HL-60 (cell line): ENCODE data around the gene AKT1.

Source experiments
- DNase-seq, 2 experiments: peaks; one replicate each; pipeline ENCODE4 v3.0.0-alpha.2; 2010 to 2020; ENCODE audit warnings: low read depth in 1 of 2, low spot score in 1 of 2
- H3K27ac ChIP-seq: fragments of 250-450 bp; sonication (Bioruptor Pico); replicated peaks from 2 replicates; pipeline ENCODE4 v1.5.1; 2020; ENCODE audit warnings: mild to moderate bottlenecking, moderate library complexity
- H3K27me3 ChIP-seq: fragments of 250-450 bp; sonication (Bioruptor Pico); 2 replicates; pipeline ENCODE4 v1.5.1; 2021; ENCODE audit warnings: mild to moderate bottlenecking, moderate library complexity; ENCODE audit not compliant: insufficient read depth, poor library complexity, severe bottlenecking
- H3K4me3 ChIP-seq: replicated peaks from 2 replicates; pipeline ENCODE4 v1.5.1; 2011; ENCODE audit warnings: mild to moderate bottlenecking, control low read depth, low read length; ENCODE audit not compliant: insufficient read depth
- GABPA ChIP-seq: IDR thresholded peaks from 2 replicates; pipeline ENCODE4 v1.6.1; 2012; ENCODE audit warnings: low read depth
- POLR2AphosphoS5 ChIP-seq: IDR thresholded peaks from 2 replicates; pipeline ENCODE4 v1.6.1; 2012; ENCODE audit warnings: low read depth
- SPI1 ChIP-seq: IDR thresholded peaks from 2 replicates; pipeline ENCODE4 v1.6.1; 2012; ENCODE audit warnings: low read depth, mild to moderate bottlenecking, borderline replicate concordance
- TF ChIP-seq, protein P1 (sequence below): IDR thresholded peaks from one replicate; pipeline ENCODE4 v1.5.1; 2011; ENCODE audit warnings: low read length, control low read depth, inconsistent platforms; ENCODE audit not compliant: insufficient read depth
- TF ChIP-seq, protein P2 (sequence below): IDR thresholded peaks from 2 replicates; pipeline ENCODE4 v1.6.1; 2012; ENCODE audit warnings: low read depth; ENCODE audit not compliant: insufficient replicate concordance

AKT1 gene

DNA sequence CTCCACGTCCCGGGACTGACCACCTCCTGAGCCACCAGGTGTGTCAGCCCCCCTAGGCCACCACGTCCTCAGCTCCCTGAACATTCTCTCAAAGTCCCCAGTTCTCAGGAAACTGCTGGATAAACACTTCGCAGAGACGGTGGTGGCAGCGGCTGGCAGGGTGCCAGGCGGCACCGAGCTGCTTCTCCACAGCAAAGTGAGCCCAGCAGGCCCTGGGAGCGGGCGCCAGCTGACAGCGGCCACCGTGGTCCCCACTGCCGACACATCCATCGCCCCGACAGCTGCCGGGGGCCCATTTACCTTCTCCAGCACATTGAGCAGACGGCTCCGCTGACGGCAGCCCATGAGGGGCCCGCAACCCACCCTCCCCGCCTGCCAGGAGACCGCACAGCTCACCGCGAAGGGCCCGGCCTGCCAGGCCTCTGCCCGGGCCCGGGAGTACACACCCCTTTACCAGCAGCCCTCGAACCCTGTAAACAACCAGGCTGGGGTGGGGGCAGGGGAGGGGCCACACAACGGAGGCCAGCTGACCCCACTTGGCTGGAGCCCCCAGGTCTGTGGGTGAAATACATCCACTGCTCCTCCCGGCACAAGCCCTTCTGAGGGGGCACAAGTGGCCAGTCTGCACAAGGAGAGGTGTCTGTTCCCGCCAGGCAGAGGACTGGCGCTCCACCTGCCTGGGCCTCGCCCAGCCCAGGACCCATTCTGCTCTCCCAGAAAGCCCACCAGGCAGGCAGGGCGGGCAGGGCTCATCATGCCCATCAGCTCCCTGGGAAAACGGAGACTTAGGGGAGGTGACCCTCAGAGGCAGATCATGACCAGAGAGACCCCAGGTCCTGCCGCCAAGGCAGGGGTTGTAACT, 10.5 kb downstream of the AKT1 start:
- no peak overlapping the region for H3K27ac ChIP-seq

DNA sequence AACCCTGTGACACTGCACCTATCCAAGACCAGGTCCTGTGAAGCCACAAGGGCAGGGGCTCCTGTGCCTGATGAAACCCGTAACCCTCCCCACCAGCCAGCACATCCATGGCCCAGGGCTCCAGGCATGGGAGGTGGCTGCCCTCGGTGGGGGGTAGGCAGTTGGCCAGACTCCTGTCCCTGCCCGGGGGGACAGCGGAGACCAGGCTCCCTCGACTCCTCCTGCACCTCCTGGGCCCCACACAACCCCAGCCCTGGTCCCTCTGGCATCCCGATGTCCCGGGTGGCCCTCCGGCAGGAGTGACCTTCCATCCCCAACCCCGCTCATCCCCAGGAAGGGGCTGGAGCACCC, 11.4 kb downstream of the AKT1 start:
- Histone ChIP-seq H3K27me3 (no peaks in the 10 kb centered on the region), H3K4me3 (no peak overlapping the region), H3K27ac (no peak overlapping the region)
- no peak for DNase-seq
- TF ChIP-seq, protein P1, sequence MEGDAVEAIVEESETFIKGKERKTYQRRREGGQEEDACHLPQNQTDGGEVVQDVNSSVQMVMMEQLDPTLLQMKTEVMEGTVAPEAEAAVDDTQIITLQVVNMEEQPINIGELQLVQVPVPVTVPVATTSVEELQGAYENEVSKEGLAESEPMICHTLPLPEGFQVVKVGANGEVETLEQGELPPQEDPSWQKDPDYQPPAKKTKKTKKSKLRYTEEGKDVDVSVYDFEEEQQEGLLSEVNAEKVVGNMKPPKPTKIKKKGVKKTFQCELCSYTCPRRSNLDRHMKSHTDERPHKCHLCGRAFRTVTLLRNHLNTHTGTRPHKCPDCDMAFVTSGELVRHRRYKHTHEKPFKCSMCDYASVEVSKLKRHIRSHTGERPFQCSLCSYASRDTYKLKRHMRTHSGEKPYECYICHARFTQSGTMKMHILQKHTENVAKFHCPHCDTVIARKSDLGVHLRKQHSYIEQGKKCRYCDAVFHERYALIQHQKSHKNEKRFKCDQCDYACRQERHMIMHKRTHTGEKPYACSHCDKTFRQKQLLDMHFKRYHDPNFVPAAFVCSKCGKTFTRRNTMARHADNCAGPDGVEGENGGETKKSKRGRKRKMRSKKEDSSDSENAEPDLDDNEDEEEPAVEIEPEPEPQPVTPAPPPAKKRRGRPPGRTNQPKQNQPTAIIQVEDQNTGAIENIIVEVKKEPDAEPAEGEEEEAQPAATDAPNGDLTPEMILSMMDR: no peak
- TF ChIP-seq, protein P2, sequence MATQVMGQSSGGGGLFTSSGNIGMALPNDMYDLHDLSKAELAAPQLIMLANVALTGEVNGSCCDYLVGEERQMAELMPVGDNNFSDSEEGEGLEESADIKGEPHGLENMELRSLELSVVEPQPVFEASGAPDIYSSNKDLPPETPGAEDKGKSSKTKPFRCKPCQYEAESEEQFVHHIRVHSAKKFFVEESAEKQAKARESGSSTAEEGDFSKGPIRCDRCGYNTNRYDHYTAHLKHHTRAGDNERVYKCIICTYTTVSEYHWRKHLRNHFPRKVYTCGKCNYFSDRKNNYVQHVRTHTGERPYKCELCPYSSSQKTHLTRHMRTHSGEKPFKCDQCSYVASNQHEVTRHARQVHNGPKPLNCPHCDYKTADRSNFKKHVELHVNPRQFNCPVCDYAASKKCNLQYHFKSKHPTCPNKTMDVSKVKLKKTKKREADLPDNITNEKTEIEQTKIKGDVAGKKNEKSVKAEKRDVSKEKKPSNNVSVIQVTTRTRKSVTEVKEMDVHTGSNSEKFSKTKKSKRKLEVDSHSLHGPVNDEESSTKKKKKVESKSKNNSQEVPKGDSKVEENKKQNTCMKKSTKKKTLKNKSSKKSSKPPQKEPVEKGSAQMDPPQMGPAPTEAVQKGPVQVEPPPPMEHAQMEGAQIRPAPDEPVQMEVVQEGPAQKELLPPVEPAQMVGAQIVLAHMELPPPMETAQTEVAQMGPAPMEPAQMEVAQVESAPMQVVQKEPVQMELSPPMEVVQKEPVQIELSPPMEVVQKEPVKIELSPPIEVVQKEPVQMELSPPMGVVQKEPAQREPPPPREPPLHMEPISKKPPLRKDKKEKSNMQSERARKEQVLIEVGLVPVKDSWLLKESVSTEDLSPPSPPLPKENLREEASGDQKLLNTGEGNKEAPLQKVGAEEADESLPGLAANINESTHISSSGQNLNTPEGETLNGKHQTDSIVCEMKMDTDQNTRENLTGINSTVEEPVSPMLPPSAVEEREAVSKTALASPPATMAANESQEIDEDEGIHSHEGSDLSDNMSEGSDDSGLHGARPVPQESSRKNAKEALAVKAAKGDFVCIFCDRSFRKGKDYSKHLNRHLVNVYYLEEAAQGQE: no peak
- TF ChIP-seq POLR2AphosphoS5 (no peak), SPI1 (no peak), GABPA (no peak)

More for the DNA sequence above, 10.5 kb downstream of the AKT1 start:
- TF ChIP-seq, protein P1: no peak
- TF ChIP-seq, protein P2: no peak
- no peak for TF ChIP-seq GABPA
- TF ChIP-seq POLR2AphosphoS5: no peak
- no peak for DNase-seq
- H3K4me3 ChIP-seq: no peak overlapping the region
- H3K27me3 ChIP-seq: no peaks in the 10 kb centered on the region

DNA sequence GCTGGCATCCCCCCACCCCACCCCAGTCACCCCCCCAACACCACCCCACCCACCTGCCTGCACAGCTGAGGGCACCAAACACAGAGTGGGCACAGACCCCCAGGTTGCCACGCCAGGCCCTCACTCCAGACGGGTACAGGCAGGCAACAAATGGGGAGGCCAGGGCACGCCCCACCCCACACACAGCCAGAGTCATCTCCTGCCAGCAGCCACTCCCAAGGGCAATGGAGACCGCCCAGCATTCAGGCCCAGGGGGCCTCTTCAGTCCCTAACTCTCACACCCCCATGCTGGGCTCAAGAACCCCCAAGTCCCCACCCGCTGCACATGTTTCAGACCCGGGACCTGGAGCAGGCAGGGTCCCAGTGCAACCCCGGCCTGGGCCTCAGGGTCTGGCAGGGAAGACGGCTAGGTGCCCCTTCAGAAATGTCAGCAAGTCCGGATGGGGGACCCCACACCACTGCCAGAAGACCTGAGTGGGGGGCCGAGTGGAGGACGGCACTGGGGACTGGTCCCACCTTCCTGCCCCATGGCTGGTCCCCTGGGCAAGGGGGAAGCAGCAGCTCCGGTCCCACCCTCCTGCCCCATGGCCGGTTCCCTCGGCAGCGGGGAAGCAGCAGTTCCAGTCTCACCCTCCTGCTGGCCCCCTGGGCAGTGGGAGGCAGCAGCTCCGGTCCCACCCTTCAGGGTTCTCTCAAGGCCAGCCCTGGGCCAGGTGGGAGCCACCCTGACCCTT, 11.9 kb downstream of the AKT1 start:
- no peak for DNase-seq
- Histone ChIP-seq H3K4me3 (no peak overlapping the region), H3K27ac (no peak overlapping the region), H3K27me3 (no peaks in the 10 kb centered on the region)
- TF ChIP-seq, protein P2: no peak
- TF ChIP-seq, protein P1: no peak
- no peak for TF ChIP-seq POLR2AphosphoS5
- no peak for TF ChIP-seq GABPA
- no peak for TF ChIP-seq SPI1
